SK-N-SH treated with all-trans-retinoic acid at 6 μM for 48 hours (cell line): ENCODE results near the gene BRICD5.

ENCODE experiments used
- CSDC2 ChIP-seq: fragments of 250-450 bp; sonication (Bioruptor Pico); IDR thresholded peaks from 2 replicates; pipeline ENCODE4 v1.5.0; 2020; ENCODE audit warnings: mild to moderate bottlenecking, moderate library complexity
- CSRNP3 ChIP-seq: fragments of 250-450 bp; sonication (Bioruptor Pico); IDR thresholded peaks from 2 replicates; pipeline ENCODE4 v1.5.1; 2021; ENCODE audit warnings: mild to moderate bottlenecking, moderate library complexity
- TOX ChIP-seq: fragments of 250-450 bp; sonication (Bioruptor Pico); IDR thresholded peaks from 2 replicates; pipeline ENCODE4 v1.8.0; 2021; ENCODE audit warnings: mild to moderate bottlenecking, moderate library complexity, borderline replicate concordance
- ZFP3 ChIP-seq: fragments of 250-450 bp; sonication (Bioruptor Pico); IDR thresholded peaks from 2 replicates; pipeline ENCODE4 v1.5.0; 2020; ENCODE audit warnings: mild to moderate bottlenecking, moderate library complexity

- TF ChIP-seq CSRNP3 (CRISPR knock-in tag) (no peak), ZFP3 (CRISPR knock-in tag) (no peak), TOX (no peak), CSDC2 (CRISPR knock-in tag) (no peak)
Observed at GRCh38 chr16:2235234-2235651, 24.6 kb upstream of the BRICD5 start.
